Astrocyte of the spinal cord (primary cell): ENCODE measurements around the gene POU2F3.

Experiments used
- DNase-seq: peaks from one replicate; pipeline ENCODE4 v3.0.0; 2011; ENCODE audit warnings: low read depth, low spot score
- H3K4me3 ChIP-seq: 2 replicates; pipeline ENCODE4 v1.5.1; 2011; ENCODE audit warnings: low read depth, mild to moderate bottlenecking, low read length, moderate library complexity
- in situ Hi-C: cut with HindIII; loops from 2 replicates; pipeline ENCODE4 v1.10.0; 2017; ENCODE audit warnings: low sequenced_read_pairs
- TF ChIP-seq, protein P1 (sequence below): IDR thresholded peaks from 2 replicates; pipeline ENCODE4 v1.5.1; 2012; ENCODE audit warnings: low read depth, mild to moderate bottlenecking, low read length, inconsistent platforms

POU2F3 gene

DNA sequence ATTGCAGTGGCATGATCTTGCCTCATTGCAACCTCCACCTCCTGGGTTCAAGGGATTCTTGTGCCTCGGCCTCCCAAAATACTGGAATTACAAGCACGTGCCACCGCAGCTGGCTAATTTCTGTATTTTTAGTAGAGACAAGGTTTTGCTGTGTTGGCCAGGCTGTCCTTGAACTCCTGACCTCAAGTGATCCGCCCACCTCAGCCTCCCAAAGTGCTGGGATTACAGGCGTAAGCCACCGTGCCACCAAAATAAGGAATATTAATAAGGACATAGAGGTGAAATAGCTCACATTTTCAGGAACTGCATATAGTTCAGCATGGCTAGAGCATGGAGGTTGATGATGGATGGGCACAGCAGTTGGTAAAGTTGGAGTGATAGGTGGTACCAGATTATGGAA, 117.7 kb downstream of the POU2F3 start:
- no peak for DNase-seq
- in situ Hi-C loops: no loop called here
- H3K4me3 ChIP-seq: no peak overlapping the region
- TF ChIP-seq, protein P1, sequence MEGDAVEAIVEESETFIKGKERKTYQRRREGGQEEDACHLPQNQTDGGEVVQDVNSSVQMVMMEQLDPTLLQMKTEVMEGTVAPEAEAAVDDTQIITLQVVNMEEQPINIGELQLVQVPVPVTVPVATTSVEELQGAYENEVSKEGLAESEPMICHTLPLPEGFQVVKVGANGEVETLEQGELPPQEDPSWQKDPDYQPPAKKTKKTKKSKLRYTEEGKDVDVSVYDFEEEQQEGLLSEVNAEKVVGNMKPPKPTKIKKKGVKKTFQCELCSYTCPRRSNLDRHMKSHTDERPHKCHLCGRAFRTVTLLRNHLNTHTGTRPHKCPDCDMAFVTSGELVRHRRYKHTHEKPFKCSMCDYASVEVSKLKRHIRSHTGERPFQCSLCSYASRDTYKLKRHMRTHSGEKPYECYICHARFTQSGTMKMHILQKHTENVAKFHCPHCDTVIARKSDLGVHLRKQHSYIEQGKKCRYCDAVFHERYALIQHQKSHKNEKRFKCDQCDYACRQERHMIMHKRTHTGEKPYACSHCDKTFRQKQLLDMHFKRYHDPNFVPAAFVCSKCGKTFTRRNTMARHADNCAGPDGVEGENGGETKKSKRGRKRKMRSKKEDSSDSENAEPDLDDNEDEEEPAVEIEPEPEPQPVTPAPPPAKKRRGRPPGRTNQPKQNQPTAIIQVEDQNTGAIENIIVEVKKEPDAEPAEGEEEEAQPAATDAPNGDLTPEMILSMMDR: no peak

DNA sequence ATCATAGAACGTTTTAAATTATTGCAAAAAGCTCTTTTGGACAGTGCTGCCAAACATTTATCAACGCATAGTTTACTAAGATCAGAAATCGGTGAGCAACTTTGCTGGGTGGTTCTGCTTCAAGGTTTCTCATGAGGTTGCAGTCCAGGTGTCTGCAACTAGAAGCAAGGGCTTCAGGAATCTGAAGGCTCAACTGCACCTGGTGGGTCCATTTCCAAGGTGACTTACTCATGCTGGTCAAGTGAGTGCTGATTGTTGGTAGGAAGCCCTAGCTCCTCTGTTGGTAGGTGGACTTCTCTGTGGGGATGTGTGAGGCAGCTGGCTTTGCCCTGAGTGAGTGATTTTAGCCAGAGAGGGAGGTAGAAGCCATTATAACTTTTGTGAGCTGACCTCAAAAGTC, 118.8 kb downstream of the POU2F3 start:
- no peak overlapping the region for H3K4me3 ChIP-seq
- DNase-seq: no peak
- in situ Hi-C loops: no loop called here
- TF ChIP-seq, protein P1: no peak

DNA sequence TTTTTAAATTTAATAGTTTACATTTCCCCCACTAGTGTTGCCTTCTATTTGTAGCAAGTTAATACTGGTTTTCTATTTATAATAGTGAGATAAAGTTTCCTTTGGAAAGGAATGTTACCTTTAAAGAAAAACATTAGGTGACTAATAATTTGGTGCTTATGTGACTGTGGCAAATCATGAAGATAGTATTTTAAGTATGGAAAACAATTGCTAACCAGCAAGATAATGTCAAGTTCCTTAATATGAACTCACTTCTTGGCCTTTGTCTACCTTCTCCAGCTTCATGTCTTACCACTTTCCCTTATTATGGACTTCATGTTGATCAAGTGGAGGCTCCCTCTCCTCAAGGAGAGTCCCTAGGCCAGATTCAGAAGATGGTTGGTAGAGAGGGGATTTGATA, 123.5 kb downstream of the POU2F3 start:
- TF ChIP-seq, protein P1: no peak
- no peak for DNase-seq
- in situ Hi-C loops: no loop called here
- H3K4me3 ChIP-seq: no peak overlapping the region

DNA sequence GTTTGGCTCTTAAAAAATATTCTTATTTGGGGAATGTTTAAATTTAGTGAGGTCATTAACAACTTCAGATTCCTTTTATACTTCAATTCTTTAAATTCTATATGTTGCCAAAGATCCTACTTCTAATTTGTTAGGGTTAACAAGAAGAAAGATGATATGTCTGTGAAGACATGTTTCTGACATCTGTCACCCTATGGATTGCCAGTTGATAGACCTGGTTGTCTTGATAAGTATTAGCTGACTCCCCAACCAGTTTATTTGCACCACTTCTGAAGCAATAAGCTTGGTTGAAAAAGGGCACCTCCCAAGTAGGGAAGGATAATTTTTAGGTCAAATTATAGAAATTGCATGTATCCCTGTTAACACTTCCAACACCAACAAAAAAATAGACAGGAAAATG, 125.6 kb downstream of the POU2F3 start:
- TF ChIP-seq, protein P1: no peak
- DNase-seq: no peak
- H3K4me3 ChIP-seq: no peak overlapping the region
- in situ Hi-C loops: no loop called here
